ENCODE results near the gene OOSP1.

Gene OOSP1

GRCh38 chr11:59918987-59919589 lies 19.1 kb upstream of the OOSP1 start:
- H3K27me3 ChIP-seq (ENCODE audit: insufficient read depth, poor library complexity, severe bottlenecking) = no peaks in the 10 kb centered on the region
- peak; percentile 1 for TF ChIP-seq CTCF (IDR thresholded peaks at IDR 0.05; ENCODE audit: insufficient read depth, low read length)
- no peak for TF ChIP-seq POLR2AphosphoS5 (IDR thresholded peaks at IDR 0.05; ENCODE audit: low read depth)
- TF ChIP-seq GABPA (IDR thresholded peaks at IDR 0.05; ENCODE audit: low read depth) = no peak
- no peak for TF ChIP-seq SPI1 (IDR thresholded peaks at IDR 0.05; ENCODE audit: borderline replicate concordance, low read depth)

GRCh38 chr11:59923813-59924212 lies 14.4 kb upstream of the OOSP1 start:
- H3K27ac ChIP-seq (replicated peaks) = no peak overlapping the region
- TF ChIP-seq SPI1 (IDR thresholded peaks at IDR 0.05; ENCODE audit: borderline replicate concordance, low read depth) = no peak
- no peak for TF ChIP-seq CTCF (IDR thresholded peaks at IDR 0.05; ENCODE audit: insufficient read depth, low read length)
- TF ChIP-seq GABPA (IDR thresholded peaks at IDR 0.05; ENCODE audit: low read depth) = no peak
- no peak for TF ChIP-seq POLR2AphosphoS5 (IDR thresholded peaks at IDR 0.05; ENCODE audit: low read depth)
- no peak for TF ChIP-seq REST (IDR thresholded peaks at IDR 0.05; ENCODE audit: insufficient replicate concordance, low read depth)
- no peak overlapping the region for H3K4me3 ChIP-seq (replicated peaks; ENCODE audit: insufficient read depth, low read length)
- H3K27me3 ChIP-seq (ENCODE audit: insufficient read depth, poor library complexity, severe bottlenecking) = no peaks in the 10 kb centered on the region
- no peak for DNase-seq (ENCODE audit: low read depth in 1 of 2, low spot score in 1 of 2)

More at GRCh38 chr11:59918987-59919589, 19.1 kb upstream of the OOSP1 start:
- H3K27ac ChIP-seq (replicated peaks) = no peak overlapping the region
- peak in 1 of 2 experiments; percentile 56 for DNase-seq (ENCODE audit: low read depth in 1 of 2, low spot score in 1 of 2)
- no peak overlapping the region for H3K4me3 ChIP-seq (replicated peaks; ENCODE audit: insufficient read depth, low read length)

- no peak for TF ChIP-seq SPI1 (IDR thresholded peaks at IDR 0.05; ENCODE audit: borderline replicate concordance, low read depth)
- no peak for TF ChIP-seq REST (IDR thresholded peaks at IDR 0.05; ENCODE audit: insufficient replicate concordance, low read depth)
- no peak for TF ChIP-seq CTCF (IDR thresholded peaks at IDR 0.05; ENCODE audit: insufficient read depth, low read length)
- H3K4me3 ChIP-seq (replicated peaks; ENCODE audit: insufficient read depth, low read length) = no peak overlapping the region
Observed at GRCh38 chr11:59931688-59932087, 6.5 kb upstream of the OOSP1 start.

GRCh38 chr11:59938718-59939117 lies 486 bp downstream of the OOSP1 start:
- TF ChIP-seq REST (IDR thresholded peaks at IDR 0.05; ENCODE audit: insufficient replicate concordance, low read depth) = no peak
- TF ChIP-seq POLR2AphosphoS5 (IDR thresholded peaks at IDR 0.05; ENCODE audit: low read depth) = no peak
- TF ChIP-seq CTCF (IDR thresholded peaks at IDR 0.05; ENCODE audit: insufficient read depth, low read length) = no peak
- no peak for DNase-seq (ENCODE audit: low read depth in 1 of 2, low spot score in 1 of 2)
- no peak overlapping the region for H3K4me3 ChIP-seq (replicated peaks; ENCODE audit: insufficient read depth, low read length)
- no peak overlapping the region for H3K27ac ChIP-seq (replicated peaks)
- H3K27me3 ChIP-seq (ENCODE audit: insufficient read depth, poor library complexity, severe bottlenecking) = no peaks in the 10 kb centered on the region

More at GRCh38 chr11:59931688-59932087, 6.5 kb upstream of the OOSP1 start:
- H3K27me3 ChIP-seq (ENCODE audit: insufficient read depth, poor library complexity, severe bottlenecking) = no peaks in the 10 kb centered on the region
- no peak overlapping the region for H3K27ac ChIP-seq (replicated peaks)
- no peak for DNase-seq (ENCODE audit: low read depth in 1 of 2, low spot score in 1 of 2)
